Panc1 (cell line): Measurements from ENCODE around the gene EFCAB3.

Source experiments
- CTCF ChIP-seq: fragments of 450-650 bp; IDR thresholded peaks from 2 replicates; pipeline ENCODE4 v1.5.1; 2017; ENCODE audit warnings: mild to moderate bottlenecking
- POLR2AphosphoS5 ChIP-seq: IDR thresholded peaks from 2 replicates; pipeline ENCODE4 v1.6.1; 2012; ENCODE audit warnings: mild to moderate bottlenecking, low read depth, low read length, moderate library complexity

GRCh38 chr17:62398891-62399290, 18.5 kb downstream of the EFCAB3 start:
- TF ChIP-seq CTCF (no peak), POLR2AphosphoS5 (no peak)
